ENCODE measurements around the gene CMIP.

The CMIP gene

DNA sequence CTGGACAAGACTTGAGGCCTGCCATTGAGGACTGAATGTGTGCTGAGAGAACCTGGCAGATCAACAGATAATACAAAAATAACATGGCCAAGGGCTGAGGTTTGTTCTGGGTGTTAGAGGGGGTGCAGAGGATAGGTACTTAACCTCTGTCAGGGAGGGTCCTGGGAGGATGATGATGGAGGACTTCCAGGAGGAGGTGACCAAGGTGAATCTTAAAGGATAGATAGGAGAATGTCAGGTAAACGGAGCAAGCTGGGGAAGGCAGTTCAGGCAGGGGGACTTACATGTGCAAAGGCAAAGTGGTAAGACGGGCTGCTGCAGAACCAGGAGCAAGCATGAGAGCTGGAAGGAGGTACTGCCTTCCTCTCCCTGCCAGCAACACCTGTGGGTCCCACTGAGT, 214.6 kb downstream of the CMIP start:
- no peak for DNase-seq (ENCODE audit: low read depth)

DNA sequence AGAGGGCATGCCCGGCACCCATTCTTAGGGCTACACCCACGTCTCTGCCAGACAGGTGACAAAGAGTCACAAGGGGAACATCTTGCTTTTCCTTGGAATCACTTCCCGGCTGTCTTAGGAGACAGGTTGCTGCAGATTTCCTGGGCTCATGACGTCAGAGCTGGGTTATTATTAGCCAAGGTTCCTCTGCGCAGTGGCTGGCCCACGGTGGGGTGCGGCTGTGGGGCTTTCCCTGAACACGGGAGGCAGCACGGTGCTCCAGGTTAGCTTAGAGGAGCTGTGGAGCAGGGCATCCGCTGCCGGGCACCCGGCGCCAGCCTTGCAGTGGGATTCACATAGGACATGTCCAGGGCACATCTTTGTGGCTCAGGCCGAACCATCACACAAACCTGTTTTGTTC, 216.5 kb downstream of the CMIP start:
- DNase-seq (ENCODE audit: low read depth) = no peak

DNA sequence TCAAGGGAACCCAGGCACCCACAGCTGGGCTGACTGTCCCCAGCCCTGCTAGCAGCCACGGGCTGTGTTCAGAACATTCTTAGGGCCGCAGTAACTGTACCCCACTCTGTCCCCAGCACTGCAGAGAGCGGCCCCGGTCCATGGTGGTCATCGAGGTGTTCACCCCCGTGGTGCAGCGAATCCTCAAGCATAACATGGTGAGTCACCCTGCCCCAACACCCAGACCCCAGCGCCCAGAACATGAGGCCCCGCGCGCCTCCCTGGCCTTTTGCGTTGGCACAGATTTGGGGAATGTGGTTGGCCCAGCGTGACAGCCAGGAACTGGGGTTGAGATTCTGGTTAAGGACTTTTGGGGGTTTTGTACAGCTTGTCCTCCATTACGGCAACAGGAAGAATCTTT, 219.5 kb downstream of the CMIP start:
- DNase-seq (ENCODE audit: low read depth) = no peak

DNA sequence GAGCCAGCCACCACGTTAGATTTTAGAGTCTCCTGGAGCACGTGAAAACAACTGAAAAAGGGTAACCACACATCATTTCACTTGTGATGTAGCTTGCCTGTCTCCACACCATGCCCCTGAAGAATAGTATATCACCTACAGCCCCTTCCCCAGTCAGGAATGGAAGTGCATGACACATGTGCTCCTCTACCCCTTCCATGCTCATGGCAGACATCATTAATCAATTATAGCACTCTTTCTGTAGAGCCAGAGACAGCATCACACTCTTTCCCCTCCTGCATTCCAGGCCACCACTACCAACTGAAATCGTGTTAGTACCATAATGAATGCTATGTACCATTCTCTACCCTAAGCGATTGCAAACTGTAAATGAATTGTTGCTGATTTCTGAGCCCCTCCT, 221.0 kb downstream of the CMIP start:
- DNase-seq (ENCODE audit: low read depth) = no peak

DNA sequence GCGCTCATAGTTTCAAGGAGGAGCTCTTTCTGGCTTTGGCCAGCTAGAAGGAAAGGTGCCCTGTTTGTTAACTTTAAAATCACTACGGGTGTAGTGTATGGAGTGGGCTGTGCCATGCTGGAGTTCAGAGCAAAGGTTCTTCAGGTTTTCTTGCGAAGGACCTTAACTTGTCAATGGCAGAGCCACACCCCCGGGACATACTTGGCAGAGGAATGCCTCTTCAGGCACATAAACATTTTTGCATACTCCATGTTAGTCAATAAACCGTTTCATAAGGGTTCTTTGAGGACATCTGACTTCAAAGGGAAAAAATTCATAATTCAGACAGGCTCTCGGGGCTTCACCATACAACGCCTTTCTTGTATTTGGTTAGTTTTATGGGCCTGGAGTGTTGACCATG, 221.5 kb downstream of the CMIP start:
- no peak for DNase-seq (ENCODE audit: low read depth)

DNA sequence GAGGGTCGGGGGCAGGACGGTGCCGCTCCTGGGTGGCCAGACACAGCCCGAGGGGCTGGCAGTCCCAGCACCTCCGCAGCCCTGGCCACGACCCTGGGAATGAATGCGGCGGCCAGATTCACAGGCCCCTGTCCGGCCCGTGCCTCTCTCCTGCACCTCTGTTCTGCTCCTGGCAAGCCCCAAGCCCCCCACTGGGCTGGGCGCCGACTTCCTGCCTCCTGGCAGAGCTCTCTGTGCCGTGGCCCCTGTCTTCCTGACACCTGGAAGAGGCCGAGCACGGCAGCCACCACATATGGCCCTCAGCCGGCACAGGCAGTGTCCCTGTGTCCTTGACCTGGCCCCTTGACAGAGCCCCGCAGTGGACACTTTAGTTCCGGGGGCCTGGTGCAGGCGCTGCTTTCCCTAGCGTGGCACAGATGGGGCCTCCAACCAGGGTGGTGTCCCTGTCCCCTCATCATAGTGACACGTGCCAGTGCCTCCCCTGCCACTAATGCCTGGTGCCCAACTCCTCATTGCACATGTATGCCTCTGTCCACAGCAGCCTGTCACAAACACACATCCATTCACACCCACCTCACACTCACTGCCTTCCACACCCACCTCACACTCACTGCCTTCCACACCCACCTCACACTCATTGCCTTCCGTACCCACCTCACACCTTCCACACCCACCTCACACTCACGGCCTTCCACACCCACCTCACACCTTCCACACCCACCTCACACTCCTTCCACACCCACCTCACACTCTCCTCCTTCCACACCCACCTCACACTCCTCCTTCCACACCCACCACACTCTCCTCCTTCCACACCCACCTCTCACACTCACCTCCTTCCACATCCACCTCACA, 223.9 kb downstream of the CMIP start:
- no peak for DNase-seq (ENCODE audit: low read depth)

DNA sequence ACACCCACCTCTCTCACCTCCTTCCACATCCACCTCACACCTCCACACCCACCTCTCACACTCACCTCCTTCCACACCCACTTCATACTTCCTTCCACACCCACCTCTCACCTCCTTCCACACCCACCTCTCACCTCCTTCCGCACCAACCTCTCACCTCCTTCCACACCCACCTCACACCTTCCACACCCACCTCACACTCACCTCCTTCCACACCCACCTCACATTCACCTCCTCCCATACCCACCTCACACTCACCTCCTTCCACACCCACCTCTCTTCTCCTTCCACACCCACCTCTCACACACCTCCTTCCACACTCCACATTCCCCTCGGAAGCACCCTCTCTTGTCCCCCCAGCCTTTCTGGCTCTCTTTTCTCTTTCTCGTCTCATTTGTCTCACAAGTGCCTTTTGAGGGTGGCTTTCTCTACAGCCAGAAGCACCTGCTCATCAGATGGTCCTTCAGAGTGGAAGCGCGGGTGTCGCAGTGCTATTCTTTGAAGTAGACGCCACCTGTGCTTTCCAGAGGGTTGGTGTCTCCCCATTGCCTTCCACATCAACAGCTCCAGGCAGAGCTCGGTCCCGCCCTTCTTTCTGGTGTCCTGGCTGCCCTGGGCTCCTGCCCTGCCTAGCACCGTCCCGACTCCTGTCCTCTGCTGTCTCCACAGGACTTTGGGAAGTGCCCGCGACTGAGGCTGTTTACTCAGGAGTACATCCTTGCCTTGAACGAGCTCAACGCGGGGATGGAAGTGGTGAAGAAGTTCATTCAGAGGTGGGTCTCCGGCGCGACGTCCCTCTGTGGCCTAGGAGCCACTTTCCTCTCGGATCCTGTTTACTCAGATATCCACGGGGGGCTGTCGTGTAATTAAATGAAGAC, 225.1 kb downstream of the CMIP start:
- DNase-seq (ENCODE audit: low read depth) = no peak

DNA sequence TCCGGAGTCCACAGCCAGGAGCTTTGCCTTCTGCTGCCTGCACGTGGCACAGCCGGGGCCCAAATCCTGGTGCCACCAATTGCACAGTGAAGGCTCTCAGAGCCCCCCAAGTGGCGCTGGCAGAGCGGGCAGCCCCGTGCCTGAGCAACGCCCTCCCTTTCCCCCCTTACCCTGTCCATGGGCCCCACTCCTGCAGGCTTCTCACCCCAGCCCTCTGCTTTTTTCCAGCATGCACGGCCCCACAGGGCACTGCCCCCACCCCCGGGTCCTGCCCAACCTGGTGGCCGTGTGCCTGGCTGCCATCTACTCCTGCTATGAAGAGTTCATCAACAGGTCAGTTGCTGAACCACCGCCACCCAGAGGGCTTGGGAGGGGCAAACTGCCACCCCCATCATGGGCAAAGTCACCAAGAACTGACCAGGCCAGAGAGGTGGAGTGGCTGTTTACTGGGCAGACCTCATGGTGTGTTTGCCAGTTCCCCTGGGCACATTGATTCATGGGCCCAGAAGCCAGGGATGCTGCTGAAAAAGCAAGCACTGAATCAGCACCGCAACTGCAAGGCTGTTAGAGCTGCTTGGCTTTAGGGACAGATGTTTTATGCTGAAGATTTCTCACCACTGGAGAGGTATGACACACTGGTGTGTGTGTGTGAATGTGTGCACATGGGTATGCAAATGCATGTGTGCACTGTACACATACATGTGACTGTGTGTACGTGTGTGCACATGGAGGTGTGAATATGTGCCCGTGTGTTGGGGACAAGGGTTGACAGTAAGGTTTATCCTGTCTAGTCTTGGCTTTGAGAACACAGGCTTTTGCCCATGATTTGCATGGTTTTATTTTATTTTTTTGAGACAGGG, 227.4 kb downstream of the CMIP start:
- DNase-seq (ENCODE audit: low read depth) = no peak

DNA sequence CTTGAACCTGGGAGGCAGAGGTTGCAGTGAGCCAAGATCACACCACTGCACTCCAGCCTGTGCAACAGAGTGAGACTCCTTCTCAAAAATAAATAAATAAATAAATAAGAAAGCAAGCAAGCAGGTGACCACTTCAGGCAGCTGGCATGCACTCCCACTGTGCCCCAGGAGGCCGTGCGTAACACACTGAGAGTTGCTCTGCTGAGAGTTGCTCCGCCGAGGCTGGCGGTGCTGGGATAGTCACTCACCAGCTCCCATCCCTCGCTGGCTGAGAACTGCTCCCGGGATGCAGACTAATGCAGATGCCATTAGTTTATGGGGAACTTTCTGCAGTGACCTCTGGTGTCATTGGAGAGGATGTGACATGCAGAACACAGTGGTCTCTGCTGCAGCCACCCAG, 228.8 kb downstream of the CMIP start:
- DNase-seq (ENCODE audit: low read depth) = no peak

DNA sequence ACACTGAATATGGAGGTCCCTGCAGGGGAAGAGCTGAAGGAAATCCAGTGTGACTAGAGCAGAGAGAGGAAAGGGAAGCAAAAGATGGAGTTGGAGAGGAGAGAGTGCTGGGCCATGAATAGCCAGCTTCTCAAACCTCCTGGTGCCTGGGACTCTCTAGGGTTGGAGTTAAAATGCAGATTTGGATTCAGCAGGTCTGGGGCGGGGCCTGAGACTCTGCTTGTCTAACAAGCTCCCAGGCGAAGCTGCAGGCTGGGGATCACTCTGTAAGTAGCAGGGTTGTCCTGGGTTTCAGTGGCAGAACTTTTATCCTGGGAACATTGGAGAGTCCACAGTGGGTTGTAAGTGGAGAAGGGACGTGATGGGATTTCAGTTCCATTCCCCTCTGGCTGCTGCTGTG, 231.1 kb downstream of the CMIP start:
- DNase-seq (ENCODE audit: low read depth) = no peak

DNA sequence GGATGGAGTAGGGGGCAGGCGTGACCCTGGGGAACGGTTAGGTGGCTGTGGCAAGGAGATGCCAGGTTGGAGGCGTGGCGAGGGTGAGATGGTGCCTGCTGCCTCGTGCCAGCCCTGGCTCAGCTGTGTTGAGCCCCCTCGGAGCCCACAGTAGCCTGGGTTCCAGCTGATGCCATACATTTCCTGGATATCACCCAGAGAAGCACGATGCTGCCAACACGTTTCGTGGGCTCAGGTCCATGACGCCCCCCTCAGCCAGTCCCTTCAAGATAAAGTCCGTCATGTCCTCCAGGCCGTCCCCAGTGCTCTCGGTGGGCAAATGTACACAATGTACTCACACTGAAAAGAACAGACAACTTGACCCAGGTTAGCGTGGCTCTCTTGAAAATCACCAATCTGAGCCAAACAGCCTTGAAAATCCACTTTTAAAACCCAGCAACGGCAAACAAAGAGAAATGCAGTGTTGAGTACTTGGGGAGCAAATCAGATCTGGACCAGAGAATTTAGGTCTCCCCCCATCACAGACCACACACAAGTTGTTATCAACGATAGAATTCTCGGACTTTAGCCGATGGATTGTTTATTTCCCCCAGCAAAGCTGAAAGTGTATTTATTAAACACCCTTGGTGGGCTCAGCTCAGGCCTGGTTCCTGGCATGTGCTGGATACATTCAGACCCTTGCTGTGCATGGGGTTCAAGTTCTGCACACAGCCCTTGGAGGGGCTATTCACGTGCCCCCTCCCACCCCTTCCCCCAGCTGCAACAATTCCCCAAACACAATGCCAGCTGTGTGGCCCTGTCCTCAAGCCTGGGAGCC, 231.7 kb downstream of the CMIP start:
- DNase-seq (ENCODE audit: low read depth) = no peak

DNA sequence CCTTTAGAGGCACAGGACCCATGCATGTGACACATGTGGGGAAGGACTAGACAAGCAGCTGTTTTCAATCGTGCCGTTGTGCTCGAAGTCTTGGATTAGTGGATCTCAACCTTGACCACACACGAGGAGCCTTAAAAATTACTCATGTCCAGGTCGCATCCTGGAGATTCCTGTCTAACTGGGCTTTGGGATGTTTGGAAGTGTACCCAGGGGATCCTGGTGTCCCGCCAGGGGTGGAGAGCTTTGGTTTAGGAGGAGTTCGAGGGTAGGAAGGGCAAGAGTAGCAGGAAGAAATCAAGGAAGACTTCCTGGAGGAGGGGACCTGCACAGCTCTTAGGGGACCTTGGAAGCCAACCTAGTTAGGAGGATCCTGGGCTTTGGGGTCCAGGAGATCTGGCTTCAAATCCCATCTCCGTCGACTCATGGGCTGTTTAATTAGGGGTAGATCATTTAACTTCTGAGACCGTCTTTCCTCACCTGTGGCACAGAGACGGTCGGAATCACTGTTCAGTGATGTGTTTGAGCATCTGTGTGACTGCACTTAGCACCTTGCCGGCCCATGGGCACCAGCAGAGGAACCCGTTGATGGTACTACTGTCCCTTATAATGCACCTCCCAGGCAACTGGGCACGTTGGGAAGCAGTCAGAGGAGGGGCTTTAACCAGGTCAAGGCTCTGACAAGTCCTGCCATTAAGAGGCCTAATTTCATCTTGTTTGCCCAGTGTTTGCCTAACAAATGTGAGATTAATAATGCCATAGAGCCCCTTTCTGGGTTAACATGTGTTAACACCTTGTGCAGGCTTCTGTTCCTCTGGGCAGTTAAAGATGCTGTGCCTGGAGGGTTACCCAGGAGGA, 232.5 kb downstream of the CMIP start:
- DNase-seq (ENCODE audit: low read depth) = no peak

DNA sequence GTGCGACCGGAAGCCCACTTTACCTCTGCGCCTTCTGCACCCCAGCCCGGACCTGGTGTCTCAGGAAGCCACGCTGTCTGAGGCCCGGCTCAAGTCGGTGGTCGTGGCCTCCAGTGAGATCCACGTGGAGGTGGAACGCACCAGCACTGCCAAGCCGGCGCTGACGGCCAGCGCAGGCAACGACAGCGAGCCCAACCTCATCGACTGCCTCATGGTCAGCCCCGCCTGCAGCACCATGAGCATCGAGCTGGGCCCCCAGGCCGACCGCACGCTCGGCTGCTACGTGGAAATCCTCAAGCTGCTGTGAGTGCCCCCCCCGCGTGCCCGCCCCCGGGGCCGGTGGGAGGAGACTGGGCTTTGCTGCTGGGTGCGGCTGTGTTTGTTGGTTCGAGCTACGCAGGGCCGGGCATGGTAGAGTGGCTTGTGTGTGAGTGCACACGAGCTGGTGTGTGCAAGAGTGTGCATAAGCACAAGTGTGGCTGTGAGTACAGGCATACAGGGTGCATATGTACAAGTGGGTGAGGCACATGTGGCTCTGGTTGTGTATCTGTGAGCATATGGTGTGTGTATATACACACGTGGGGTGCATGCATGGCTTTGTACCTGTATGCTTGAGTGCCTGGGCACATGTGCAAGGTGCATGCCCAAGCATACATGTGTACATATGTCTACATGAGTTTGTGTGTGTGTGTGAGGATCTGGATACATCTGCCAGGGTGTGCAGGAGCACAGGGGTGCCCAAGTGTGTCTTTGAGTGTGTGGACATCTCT, 233.9 kb downstream of the CMIP start:
- no peak for DNase-seq (ENCODE audit: low read depth)

DNA sequence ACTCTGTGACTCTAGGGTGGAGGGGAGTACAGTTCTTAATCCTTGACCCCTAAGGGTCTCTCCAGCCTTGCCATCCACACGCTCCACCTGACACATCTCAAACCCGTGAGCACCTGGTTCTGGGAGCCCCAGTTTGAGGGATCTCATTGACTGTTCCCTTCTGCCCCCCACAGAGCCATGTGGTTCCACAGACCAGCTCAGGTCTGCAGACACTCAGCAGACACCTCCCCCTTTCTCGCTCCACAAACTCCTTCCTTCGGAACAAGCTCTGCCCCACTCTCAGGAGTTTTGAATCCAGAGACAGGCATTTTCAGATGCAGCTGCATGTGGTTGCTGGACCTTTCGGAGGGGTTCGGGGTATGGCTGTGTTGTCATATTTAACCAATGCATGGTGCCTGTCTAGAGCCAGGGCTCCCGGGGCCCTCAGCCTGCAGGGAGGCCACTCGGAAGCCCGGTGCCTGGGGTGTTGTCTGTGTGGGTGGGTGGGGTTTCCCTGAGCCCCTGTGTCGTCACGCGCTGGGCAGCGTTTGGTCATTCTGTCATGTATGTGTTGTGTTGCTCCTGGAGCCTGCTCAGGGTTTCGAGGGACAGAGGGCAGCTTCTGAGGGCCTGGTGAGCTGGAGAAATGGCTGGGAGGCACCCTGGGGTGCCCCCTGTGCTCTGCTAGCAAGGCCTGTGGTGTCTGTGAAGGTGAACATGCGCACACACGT, 235.3 kb downstream of the CMIP start:
- no peak for DNase-seq (ENCODE audit: low read depth)

DNA sequence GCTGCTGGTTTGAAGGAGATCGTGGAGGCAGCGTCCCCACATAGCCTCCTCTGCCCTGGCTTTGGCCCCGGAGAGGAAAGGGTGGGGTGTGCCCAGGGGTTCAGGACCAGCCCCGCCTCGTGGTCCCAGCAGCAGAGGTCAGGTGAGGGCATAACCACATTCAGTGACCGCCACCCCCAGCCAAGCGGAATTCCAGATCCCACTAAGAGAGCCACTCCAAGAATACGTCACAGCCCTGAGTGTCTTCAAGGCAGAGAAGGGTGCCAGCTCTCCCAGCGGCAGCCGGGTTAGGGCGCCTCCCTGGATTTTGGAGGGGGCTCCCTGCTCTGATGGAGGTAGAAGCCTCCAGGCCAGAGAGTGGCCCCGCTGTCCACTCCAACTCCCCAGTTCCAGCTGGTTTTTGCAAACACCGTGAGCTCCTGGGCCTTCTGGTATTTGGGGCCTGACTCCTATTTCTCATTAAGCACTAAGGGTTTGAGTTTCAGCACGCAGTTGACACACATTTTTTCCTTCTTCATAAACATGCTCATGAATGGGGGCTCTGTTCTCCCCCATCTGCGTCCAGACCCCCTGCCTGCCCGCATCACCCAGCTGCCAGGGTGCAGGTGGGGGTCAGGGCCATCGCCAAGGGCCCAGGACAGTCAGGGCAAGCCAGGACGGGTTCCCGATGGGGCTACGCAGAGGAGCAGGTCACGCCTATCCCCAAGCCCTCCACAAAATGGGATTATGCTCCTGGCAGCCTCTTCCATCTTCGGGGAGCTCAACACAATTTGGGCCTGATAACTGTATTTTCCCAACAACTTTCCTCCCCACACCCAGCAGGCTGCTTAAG, 236.1 kb downstream of the CMIP start:
- no peak for DNase-seq (ENCODE audit: low read depth)

DNA sequence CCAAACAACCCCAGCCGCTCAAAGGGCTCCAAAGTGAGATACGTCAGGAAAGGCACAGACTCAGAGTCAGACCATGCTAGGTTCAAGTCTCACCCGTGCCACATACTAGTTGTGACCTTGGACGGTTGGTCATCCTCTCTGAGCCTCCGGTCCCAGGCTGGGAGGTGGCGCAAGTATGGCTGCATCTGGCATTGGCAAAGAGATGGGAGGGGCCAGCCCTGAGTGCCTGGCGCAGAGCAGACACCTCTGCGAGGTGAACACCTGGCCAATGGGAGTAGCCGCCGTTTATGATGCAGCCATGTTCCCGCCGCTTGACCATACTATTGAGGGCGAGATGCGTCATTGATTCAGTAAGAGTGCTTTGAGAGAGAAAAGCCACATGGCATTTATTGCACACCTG, 236.7 kb downstream of the CMIP start:
- no peak for DNase-seq (ENCODE audit: low read depth)

DNA sequence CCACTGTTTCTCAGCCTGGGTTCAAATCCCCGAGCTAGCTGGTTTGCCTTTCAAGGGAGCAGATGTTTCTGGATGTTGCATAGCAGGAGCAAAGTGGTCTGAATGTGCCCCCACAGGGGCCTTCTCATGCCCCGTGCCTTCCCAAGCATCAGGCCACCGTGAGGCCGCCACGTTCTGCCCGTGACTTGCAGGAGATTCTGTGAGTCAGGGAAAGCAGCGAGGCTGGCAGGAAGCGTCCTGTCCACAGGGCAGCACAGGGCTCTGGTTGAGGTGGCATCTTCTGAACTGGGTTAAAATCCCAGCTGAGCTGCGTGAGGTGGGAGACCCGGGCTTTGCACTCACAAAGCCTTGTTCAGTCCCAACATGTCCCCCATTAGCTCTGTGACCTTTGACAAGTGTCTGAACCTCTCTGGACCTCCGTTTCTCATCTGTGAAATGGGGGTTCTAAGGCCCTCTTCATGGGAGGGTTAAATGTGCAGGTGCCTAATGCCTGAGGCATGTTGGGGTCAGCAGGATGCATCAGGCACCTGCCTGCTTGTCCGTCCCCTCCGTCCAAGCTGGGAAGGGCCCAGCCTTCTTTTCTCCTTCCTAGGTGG, 239.7 kb downstream of the CMIP start:
- DNase-seq (ENCODE audit: low read depth) = no peak

DNA sequence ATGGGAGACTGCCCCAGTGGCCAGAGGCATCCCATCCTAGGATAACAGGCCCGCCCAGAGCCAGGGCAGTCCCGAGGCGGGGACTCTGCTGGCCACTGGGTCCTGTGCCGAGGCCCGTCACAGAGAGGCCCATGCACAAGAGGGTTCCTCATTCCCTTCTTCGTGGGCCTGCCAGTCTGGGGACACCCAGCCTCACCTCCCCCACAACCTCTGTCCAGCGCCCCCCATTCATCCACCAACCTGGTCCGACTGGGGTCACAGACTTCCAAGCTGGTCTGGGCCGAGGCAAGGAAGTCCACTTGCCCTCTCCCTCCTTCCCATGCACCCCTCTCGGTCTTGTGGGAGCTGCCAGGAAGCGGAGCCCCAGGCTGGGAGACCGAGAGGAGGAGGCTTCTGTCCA, 240.3 kb downstream of the CMIP start:
- no peak for DNase-seq (ENCODE audit: low read depth)

Measured in activated T-helper 1 cell treated with Interleukin-2 at 50 U/mL for 16 hours (primary cell).